KMS-11 (cell line): ENCODE measurements around the gene PAQR5.

ENCODE experiments used
- H2AFZ ChIP-seq: fragments of 200-600 bp; sonication (generic); 2 replicates; pipeline ENCODE4 v1.6.1; 2016; ENCODE audit warnings: antibody characterized with exemption, mixed run types, low read depth
- H3K27ac ChIP-seq: fragments of 200-600 bp; sonication (generic); 2 replicates; pipeline ENCODE4 v1.6.1; 2016; ENCODE audit warnings: mild to moderate bottlenecking, mixed run types
- H3K27me3 ChIP-seq: fragments of 200-600 bp; sonication (generic); 2 replicates; pipeline ENCODE4 v1.6.1; 2017; ENCODE audit warnings: mild to moderate bottlenecking, low read depth, mixed run types, moderate library complexity; ENCODE audit not compliant: insufficient read depth
- H3K36me3 ChIP-seq: fragments of 200-600 bp; sonication (generic); 2 replicates; pipeline ENCODE4 v1.6.1; 2017; ENCODE audit warnings: mild to moderate bottlenecking, mixed run types; ENCODE audit not compliant: insufficient read depth
- H3K4me1 ChIP-seq: fragments of 200-600 bp; sonication (generic); 2 replicates; pipeline ENCODE4 v1.6.1; 2016; ENCODE audit warnings: mild to moderate bottlenecking, low read depth, mixed run types; ENCODE audit not compliant: poor library complexity, severe bottlenecking
- H3K4me2 ChIP-seq: fragments of 200-600 bp; sonication (generic); 2 replicates; pipeline ENCODE4 v1.7.0; 2016; ENCODE audit warnings: mild to moderate bottlenecking, mixed run types
- H3K4me3 ChIP-seq: fragments of 200-600 bp; sonication (generic); IDR thresholded peaks from 2 replicates; pipeline ENCODE4 v1.6.1; 2017; ENCODE audit warnings: low read depth, low read length, mixed read lengths; ENCODE audit not compliant: insufficient read depth
- H3K79me2 ChIP-seq: fragments of 200-600 bp; sonication (generic); 2 replicates; pipeline ENCODE4 v1.6.1; 2016; ENCODE audit warnings: low read depth, mixed run types; ENCODE audit not compliant: insufficient read depth
- H3K9ac ChIP-seq: fragments of 200-600 bp; sonication (generic); 2 replicates; pipeline ENCODE4 v1.6.1; 2016; ENCODE audit warnings: mild to moderate bottlenecking, mixed run types
- H4K20me1 ChIP-seq: fragments of 200-600 bp; sonication (generic); 2 replicates; pipeline ENCODE4 v1.6.1; 2016; ENCODE audit warnings: mild to moderate bottlenecking, mixed run types; ENCODE audit not compliant: insufficient read depth
- CTCF ChIP-seq: fragments of 200-600 bp; sonication (generic); conservative IDR thresholded peaks from 2 replicates; pipeline ENCODE4 v1.6.1; 2017; ENCODE audit warnings: low read depth, mild to moderate bottlenecking, antibody characterized with exemption, low read length, moderate library complexity, mixed read lengths

PAQR5 gene

GRCh38 chr15:69314736-69315135 lies 16.0 kb downstream of the PAQR5 start:
- TF ChIP-seq CTCF = no peak
- Histone ChIP-seq H4K20me1 (no peaks in the 10 kb centered on the region), H3K9ac (no peak overlapping the region), H3K27ac (no peak overlapping the region), H3K4me1 (no peaks in the 10 kb centered on the region), H3K79me2 (no peaks in the 10 kb centered on the region), H3K27me3 (no peaks in the 10 kb centered on the region), H3K4me2 (no peak overlapping the region), H3K4me3 (no peak overlapping the region), H2AFZ (no peak overlapping the region), H3K36me3 (no peaks in the 10 kb centered on the region)

DNA sequence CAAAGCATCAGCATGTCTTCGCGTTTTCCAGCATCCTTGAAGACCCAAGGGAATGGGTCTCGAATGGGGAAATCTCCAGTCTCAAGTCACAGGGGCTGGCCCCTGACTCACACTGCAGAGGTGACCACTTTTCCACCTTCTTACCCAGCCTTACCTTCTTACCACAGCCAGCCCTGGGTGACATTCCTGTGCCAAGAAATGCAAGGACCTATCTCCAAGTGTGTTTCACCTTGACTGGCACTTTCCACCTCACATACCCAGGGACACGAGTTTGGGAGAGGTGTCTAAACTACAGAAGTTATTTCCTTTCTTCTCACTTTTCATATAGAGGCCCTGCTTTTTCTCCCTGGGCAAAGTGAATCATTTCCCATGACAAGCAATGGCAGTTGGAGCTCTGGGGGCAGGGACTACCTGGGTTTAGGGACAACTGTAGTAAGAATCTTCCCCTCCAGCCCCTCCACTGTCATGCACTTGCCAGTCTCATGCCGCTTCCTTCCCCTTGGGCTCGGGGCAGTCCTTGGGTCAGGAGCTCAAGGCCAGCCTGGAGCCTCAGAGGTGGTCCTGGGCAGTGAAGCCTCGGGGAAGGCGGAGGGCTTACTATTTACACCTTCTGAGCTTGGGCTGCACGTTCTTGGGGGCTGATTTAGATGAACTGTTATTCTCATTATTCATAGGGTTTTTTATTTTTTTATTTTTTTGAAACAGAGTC lies 16.8 kb downstream of the PAQR5 start:
- Histone ChIP-seq H3K4me2 (no peak overlapping the region), H3K4me3 (no peak overlapping the region), H3K79me2 (no peaks in the 10 kb centered on the region), H2AFZ (no peak overlapping the region), H3K9ac (no peak overlapping the region), H3K4me1 (no peaks in the 10 kb centered on the region), H3K27me3 (no peaks in the 10 kb centered on the region), H3K36me3 (no peaks in the 10 kb centered on the region), H3K27ac (no peak overlapping the region), H4K20me1 (no peaks in the 10 kb centered on the region)
- no peak for TF ChIP-seq CTCF

GRCh38 chr15:69316291-69316690 lies 17.6 kb downstream of the PAQR5 start:
- no peak for TF ChIP-seq CTCF
- Histone ChIP-seq H2AFZ (no peak overlapping the region), H3K36me3 (no peaks in the 10 kb centered on the region), H3K4me3 (no peak overlapping the region), H3K4me1 (no peaks in the 10 kb centered on the region), H3K27me3 (no peaks in the 10 kb centered on the region), H3K4me2 (no peak overlapping the region), H3K27ac (no peak overlapping the region), H3K9ac (no peak overlapping the region), H4K20me1 (no peaks in the 10 kb centered on the region), H3K79me2 (no peaks in the 10 kb centered on the region)

DNA sequence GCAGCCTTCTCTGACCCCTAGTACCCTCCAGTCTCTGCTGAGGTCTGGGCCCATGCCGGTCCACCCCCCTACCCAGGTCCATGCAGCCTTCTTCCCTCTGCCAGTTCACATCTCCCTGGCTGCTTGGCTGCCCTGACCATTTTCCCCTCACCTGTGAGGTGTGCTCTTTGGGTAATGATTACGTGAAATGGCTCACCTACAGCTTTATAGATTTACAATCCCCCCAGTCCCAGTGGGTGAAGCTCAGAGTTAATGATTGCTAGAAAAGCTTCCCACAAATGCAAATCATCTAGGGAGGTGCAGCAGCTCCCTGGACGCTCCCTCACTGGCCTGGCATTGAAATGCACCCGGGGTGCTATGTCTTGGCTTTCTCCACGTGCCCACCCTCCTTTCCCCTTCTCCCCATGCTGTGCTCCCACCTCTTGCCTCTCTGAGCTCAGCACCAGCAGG lies 18.7 kb downstream of the PAQR5 start:
- no peak for TF ChIP-seq CTCF
- H4K20me1 ChIP-seq = no peaks in the 10 kb centered on the region
- H3K4me1 ChIP-seq = no peaks in the 10 kb centered on the region
- H3K27ac ChIP-seq = no peak overlapping the region
- H3K4me2 ChIP-seq = no peak overlapping the region
- no peaks in the 10 kb centered on the region for H3K36me3 ChIP-seq
- no peak overlapping the region for H2AFZ ChIP-seq
- no peaks in the 10 kb centered on the region for H3K79me2 ChIP-seq
- no peak overlapping the region for H3K9ac ChIP-seq
- H3K4me3 ChIP-seq = no peak overlapping the region
- H3K27me3 ChIP-seq = no peaks in the 10 kb centered on the region
